GM12892 (cell line): Measurements from ENCODE around the gene PREPL.

Experiments used
- POLR2A ChIP-seq: IDR thresholded peaks from 2 replicates; pipeline ENCODE4 v1.6.1; 2011; ENCODE audit warnings: low read depth, low read length, control low read depth
- POLR2AphosphoS5 ChIP-seq: IDR thresholded peaks from 2 replicates; pipeline ENCODE4 v1.6.1; 2011; ENCODE audit warnings: low read depth, low read length, control low read depth
- TAF1 ChIP-seq: IDR thresholded peaks from 2 replicates; pipeline ENCODE4 v1.6.1; 2011; ENCODE audit warnings: low read depth, mild to moderate bottlenecking, control low read depth, low read length, borderline replicate concordance

DNA sequence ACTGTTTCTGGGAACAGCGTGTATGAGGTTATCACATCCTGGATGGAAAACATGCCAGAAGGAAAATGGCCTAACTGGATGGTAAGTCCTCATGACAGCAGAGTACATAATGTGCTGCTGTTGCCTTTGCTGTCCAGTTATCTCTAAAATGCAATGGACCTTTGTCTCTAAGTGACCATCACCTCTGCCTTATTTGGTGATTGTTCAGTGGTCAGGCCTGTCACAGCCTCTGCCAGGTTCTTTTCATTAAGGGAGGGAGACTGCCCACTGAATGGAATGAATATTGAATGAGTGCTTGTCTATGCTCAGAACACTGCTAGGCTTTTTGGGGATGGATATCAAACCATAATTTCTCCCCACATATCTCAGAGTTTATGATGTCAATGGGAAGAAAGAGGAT, 57.0 kb downstream of the PREPL start:
- TF ChIP-seq TAF1 (no peak), POLR2AphosphoS5 (no peak), POLR2A (no peak)
